Endothelial cell of umbilical vein (primary cell): ENCODE results near the gene KCNH1. TPM values are rescaled to one million over a fixed set of nuclear protein-coding genes. Genes with fewer than 3 reads are reported as not detected.

ENCODE experiments used
- BruUV-seq: library from RNA; stranded (reverse); fragments of 400-500 nt; replicated peaks from 2 replicates; lab custom pipeline; 2021; lab: Mats Ljungman, UMichigan
- CTCF ChIA-PET: fragments of 300-600, 350-600 bp; sonication (Branson Sonifier 250); formaldehyde crosslinking; loops from one replicate; lab custom pipeline; 2021; ENCODE audit warnings: antibody characterized with exemption, inconsistent platforms; lab: Charles Lee
- POLR2A ChIA-PET: fragments of 300-600, 350-600 bp; sonication (Branson Sonifier 250); formaldehyde crosslinking; loops from one replicate; lab custom pipeline; 2021; ENCODE audit warnings: antibody characterized with exemption, inconsistent platforms; lab: Charles Lee
- DNase-seq: peaks from one replicate; pipeline ENCODE4 v3.0.0-alpha.2; 2011; ENCODE audit warnings: low read depth, low spot score
- FAIRE-seq: peaks from 2 replicates; lab custom pipeline; 2011; peaks lifted over from hg19 to GRCh38; lab: Jason Lieb, UNC
- H2AFZ ChIP-seq: 2 replicates; pipeline ENCODE4 v1.6.0; 2012; ENCODE audit warnings: low read depth, low read length, control low read depth, inconsistent platforms
- H3K27ac ChIP-seq: 2 replicates; pipeline ENCODE4 v1.5.1; 2011; ENCODE audit warnings: low read depth, mild to moderate bottlenecking, control low read depth, low read length, moderate library complexity; ENCODE audit not compliant: insufficient read depth
- H3K27me3 ChIP-seq, 2 experiments: 2 replicates each; pipeline versions ENCODE4 v1.6.0 to v1.6.1; 2011; ENCODE audit warnings: low read length in 2 of 2, mixed read lengths in 1 of 2; ENCODE audit not compliant: control insufficient read depth in 2 of 2, insufficient read depth in 2 of 2
- H3K36me3 ChIP-seq, 2 experiments: 2 replicates in 1 of 2; 3 replicates in 1 of 2; pipeline ENCODE4 v1.5.1; 2011; ENCODE audit warnings: low read length in 2 of 2, mild to moderate bottlenecking in 1 of 2, moderate library complexity in 1 of 2; ENCODE audit not compliant: control insufficient read depth in 2 of 2, insufficient read depth in 2 of 2; ENCODE audit errors: extremely low read depth in 1 of 2
- H3K4me1 ChIP-seq: 3 replicates; pipeline ENCODE4 v1.5.1; 2011; ENCODE audit warnings: mild to moderate bottlenecking, low read length; ENCODE audit not compliant: control insufficient read depth, insufficient read depth; ENCODE audit errors: extremely low read depth
- H3K4me2 ChIP-seq: 2 replicates; pipeline ENCODE4 v1.6.1; 2011; ENCODE audit warnings: low read length, control low read depth, mixed read lengths; ENCODE audit not compliant: insufficient read depth
- H3K4me3 ChIP-seq, 3 experiments: fragments of 200-600 bp in 1 of 3; sonication (generic), shearing (Covaris generic) in 1 of 3; replicated peaks in 1 of 3; 2 replicates each; pipeline ENCODE4 v1.5.1; 2011 to 2016; ENCODE audit warnings: control low read depth in 3 of 3, low read length in 3 of 3, mild to moderate bottlenecking in 2 of 3, inconsistent platforms in 1 of 3, low read depth in 1 of 3, moderate library complexity in 1 of 3; ENCODE audit not compliant: insufficient read depth in 1 of 3
- H3K79me2 ChIP-seq: 2 replicates; pipeline ENCODE4 v1.6.0; 2012; ENCODE audit warnings: low read length, inconsistent platforms; ENCODE audit not compliant: control insufficient read depth, insufficient read depth
- H3K9ac ChIP-seq: replicated peaks from 2 replicates; pipeline ENCODE3; 2011; ENCODE audit warnings: low read length, control low read depth; ENCODE audit not compliant: insufficient read depth; ENCODE audit errors: extremely low read depth
- H3K9me1 ChIP-seq: replicated peaks from 3 replicates; pipeline ENCODE4 v1.6.0; 2011; ENCODE audit warnings: mild to moderate bottlenecking, low read length; ENCODE audit not compliant: control insufficient read depth, insufficient read depth; ENCODE audit errors: extremely low read depth
- H3K9me3 ChIP-seq: replicated peaks from 2 replicates; pipeline ENCODE4 v1.5.1; 2012; ENCODE audit warnings: low read length, inconsistent platforms; ENCODE audit not compliant: control insufficient read depth, insufficient read depth
- H4K20me1 ChIP-seq: replicated peaks from 2 replicates; pipeline ENCODE3; 2011; ENCODE audit warnings: mild to moderate bottlenecking, low read length; ENCODE audit not compliant: control insufficient read depth, insufficient read depth; ENCODE audit errors: extremely low read depth
- CTCF ChIP-seq, 2 donors: IDR thresholded peaks; 1 replicate in 1 of 2; 2 replicates in 1 of 2; pipeline ENCODE4 v1.5.1; 2011; ENCODE audit warnings: low read length in 2 of 2, mild to moderate bottlenecking in 2 of 2, moderate library complexity in 2 of 2, control low read depth in 1 of 2, inconsistent platforms in 1 of 2, low read depth in 1 of 2; ENCODE audit not compliant: insufficient read depth in 1 of 2; ENCODE audit errors: extremely low read depth in 1 of 2
- EZH2 ChIP-seq: IDR thresholded peaks from 2 replicates; pipeline ENCODE4 v1.6.1; 2012; ENCODE audit warnings: borderline replicate concordance, low read depth, mild to moderate bottlenecking, moderate library complexity, low read length, inconsistent platforms; ENCODE audit not compliant: severe bottlenecking
- FOS ChIP-seq: IDR thresholded peaks from 2 replicates; pipeline ENCODE4 v1.6.1; 2011; ENCODE audit warnings: mild to moderate bottlenecking, low read length, moderate library complexity, borderline replicate concordance; ENCODE audit not compliant: insufficient read depth
- GATA2 ChIP-seq: IDR thresholded peaks from 2 replicates; pipeline ENCODE4 v1.7.0; 2011; ENCODE audit warnings: low read depth, mild to moderate bottlenecking, moderate library complexity, mixed read lengths, low read length; ENCODE audit not compliant: insufficient read length, insufficient read depth
- JUN ChIP-seq: IDR thresholded peaks from 2 replicates; pipeline ENCODE4 v1.6.1; 2011; ENCODE audit warnings: borderline replicate concordance, low read depth; ENCODE audit not compliant: insufficient read length, insufficient read depth
- MYC ChIP-seq: IDR thresholded peaks from one replicate; pipeline ENCODE4 v1.6.1; 2011; ENCODE audit warnings: mild to moderate bottlenecking, low read depth, low read length
- POLR2A ChIP-seq: IDR thresholded peaks from 2 replicates; pipeline ENCODE4 v1.6.1; 2012; ENCODE audit warnings: low read depth, mild to moderate bottlenecking, control low read depth, low read length
- POLR2AphosphoS5 ChIP-seq: IDR thresholded peaks from 2 replicates; pipeline ENCODE4 v1.6.1; 2012; ENCODE audit warnings: low read depth, mild to moderate bottlenecking, control low read depth, low read length, moderate library complexity; ENCODE audit not compliant: insufficient read depth
- dilution Hi-C: fragments of 300-500 bp; cut with MboI; formaldehyde crosslinking; loops from one replicate; pipeline ENCODE4 v1.15.0; 2019; ENCODE audit warnings: low sequenced_read_pairs; ENCODE audit not compliant: extremely low pct_ligation_motif_present
- intact Hi-C: fragments of 100-400 bp; cut with micrococcal nuclease; formaldehyde crosslinking; loops from one replicate; pipeline ENCODE4 v1.10.0; 2022
- polyA plus RNA-seq, 4 experiments: library from polyadenylated mRNA; depleted of rRNA in 3 of 4; stranded (reverse) in 3 of 4; unstranded in 1 of 4; fragments of >200 nt; gene quantifications; 2 replicates each; pipeline versions ENCODE4 v1.2.1 to v1.2.3, GENCODE V29; 2011 to 2012; ENCODE audit warnings: missing spikeins in 1 of 4
- total RNA-seq: library from RNA; stranded (reverse); gene quantifications from 2 replicates; pipeline ENCODE4 v1.2.3, GENCODE V29; 2021
- TF ChIP-seq, protein P1 (sequence below): IDR thresholded peaks from 2 replicates; pipeline ENCODE4 v1.6.1; 2011; ENCODE audit not compliant: insufficient read depth, insufficient read length

Gene KCNH1
- total and polyA plus RNA-seq, 2 donors (not counting 3 experiments of a cell fraction or from before 2014, with no cell fraction given): not detected

DNA sequence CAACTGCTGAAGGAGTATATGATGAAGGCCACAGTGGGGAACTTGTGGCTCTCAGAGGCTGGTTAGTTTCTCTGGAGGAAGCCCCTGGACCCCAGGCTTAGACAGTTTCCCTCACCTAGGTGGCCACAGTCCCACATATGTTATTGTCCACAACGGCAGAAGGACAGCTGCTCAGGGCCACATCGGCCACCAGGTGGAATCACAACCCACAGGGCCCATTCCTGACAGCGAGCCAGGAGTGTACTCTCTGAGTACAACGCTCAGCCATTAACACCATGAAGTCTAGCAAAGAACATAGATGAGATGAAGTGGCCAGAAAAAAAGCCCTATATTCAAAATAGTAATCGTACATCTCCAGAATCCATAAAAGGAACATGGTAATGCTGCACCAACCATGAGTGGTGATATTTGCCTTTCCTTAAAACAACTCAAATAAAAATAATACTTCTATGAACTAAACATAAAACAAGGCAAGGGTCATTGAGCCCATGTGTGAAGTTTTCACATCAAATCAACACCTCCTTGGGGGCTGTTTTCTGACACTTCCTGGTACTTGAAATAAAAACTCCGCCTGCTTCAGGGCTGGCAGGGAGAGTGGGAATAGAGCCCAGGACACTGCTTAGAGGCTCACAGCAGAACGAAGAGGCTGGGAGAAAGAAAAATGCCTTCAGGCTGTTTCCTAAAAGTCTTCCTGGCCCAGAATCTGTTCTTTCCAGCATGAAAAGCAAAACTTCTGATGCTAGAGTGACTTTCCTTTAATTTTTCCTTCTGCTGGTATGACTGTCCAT, 421.9 kb downstream of the KCNH1 start:
- H3K27ac ChIP-seq: no peak overlapping the region
- DNase-seq (no peak), FAIRE-seq (no peak)
- no peaks in the 10 kb centered on the region for H3K9me1 ChIP-seq
- POLR2A ChIA-PET: no interaction called here
- H2AFZ ChIP-seq: no peak overlapping the region
- H4K20me1 ChIP-seq: no peaks in the 10 kb centered on the region
- no peak overlapping the region for H3K4me3 ChIP-seq
- H3K4me2 ChIP-seq: no peak overlapping the region
- H3K9me3 ChIP-seq: no peaks in the 10 kb centered on the region
- no peaks in the 10 kb centered on the region for H3K27me3 ChIP-seq
- no peaks in the 10 kb centered on the region for H3K4me1 ChIP-seq
- CTCF ChIA-PET: no interaction called here
- H3K9ac ChIP-seq: no peak overlapping the region
- BruUV-seq: no TSS peak
- H3K36me3 ChIP-seq: no peaks in the 10 kb centered on the region
- dilution Hi-C loops: no loop called here
- no peak for TF ChIP-seq CTCF (IDR thresholded peaks at IDR 0.05; ENCODE audit: extremely low read depth in 1 of 2, insufficient read depth in 1 of 2, low read depth in 1 of 2, low read length in 2 of 2)
- TF ChIP-seq GATA2: no peak
- TF ChIP-seq EZH2: no peak
- no peak for TF ChIP-seq FOS
- TF ChIP-seq MYC: no peak
- TF ChIP-seq POLR2AphosphoS5: no peak
- TF ChIP-seq, protein P1, sequence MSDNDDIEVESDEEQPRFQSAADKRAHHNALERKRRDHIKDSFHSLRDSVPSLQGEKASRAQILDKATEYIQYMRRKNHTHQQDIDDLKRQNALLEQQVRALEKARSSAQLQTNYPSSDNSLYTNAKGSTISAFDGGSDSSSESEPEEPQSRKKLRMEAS: no peak
- TF ChIP-seq POLR2A: no peak
- no peak for TF ChIP-seq JUN
- intact Hi-C loops: no loop called here
- no peaks in the 10 kb centered on the region for H3K79me2 ChIP-seq
